ENCODE results near the gene RHEX. TPM values are rescaled to one million over a fixed set of nuclear protein-coding genes. Genes with fewer than 3 reads are reported as not detected.

The RHEX gene
- polyA plus RNA-seq, 1 of the 3 experiments (the other 2 are of a cell fraction), result not detected

DNA sequence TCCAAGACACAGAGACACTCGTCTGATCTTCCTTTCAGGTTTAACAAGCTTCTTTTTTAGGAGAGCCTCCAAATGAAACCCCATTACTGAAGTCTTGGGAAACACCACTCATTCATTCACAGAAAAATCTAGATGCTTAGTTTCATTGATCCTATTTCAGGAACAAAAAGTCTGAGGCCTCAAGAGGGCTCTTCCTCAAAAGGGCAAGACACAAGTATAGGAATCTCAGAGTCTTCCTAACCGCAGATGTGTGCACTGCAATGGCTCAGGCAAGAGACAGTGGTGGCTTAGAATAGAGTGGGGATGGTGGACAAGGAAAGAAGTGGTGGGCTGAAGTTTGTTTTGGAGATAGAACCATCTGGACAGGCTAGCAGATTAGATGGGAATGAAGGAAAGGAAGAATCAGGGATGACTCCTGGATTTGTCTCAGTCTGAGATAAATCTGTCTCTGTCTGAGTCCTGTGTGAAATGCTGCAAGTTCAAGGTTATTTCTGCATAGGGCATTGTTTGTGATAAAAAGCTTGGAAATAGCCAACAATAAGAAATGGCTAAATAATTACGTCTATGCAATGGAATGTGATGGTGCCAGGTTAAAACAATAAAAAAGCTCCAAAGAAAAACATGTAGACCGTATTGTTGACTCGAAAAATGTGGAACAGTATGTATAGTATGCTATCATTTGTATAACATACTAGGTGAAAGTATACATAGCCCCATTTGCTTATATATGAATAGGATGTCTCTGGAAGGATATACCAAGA lies 20.4 kb upstream of the RHEX start:
- Histone ChIP-seq H3K79me2 (ENCODE audit: insufficient read depth) (no peaks in the 10 kb centered on the region), H4K20me1 (ENCODE audit: insufficient read depth) (no peaks in the 10 kb centered on the region), H3K4me3 (ENCODE audit: low read depth in 2 of 2, low read length in 1 of 2) (no peak overlapping the region), H3K4me2 (no peak overlapping the region), H2AFZ (ENCODE audit: low read depth) (no peak overlapping the region), H3K9ac (no peak overlapping the region), H3K9me3 (no peaks in the 10 kb centered on the region), H3K9me2 (no peaks in the 10 kb centered on the region), H3K27me3 (ENCODE audit: insufficient read depth) (peaks cover 28% of the 10 kb centered on the region; the same call in 1 of the 2 replicates), H3K4me1 (ENCODE audit: control insufficient read depth in 1 of 2, insufficient read depth in 2 of 2, low read depth in 1 of 2, low read length in 1 of 2) (peaks cover 0 to 2% of the 10 kb centered on the region in 2 experiments; a peak in 1 of 4 replicates), H3K27ac (ENCODE audit: low read depth in 2 of 2, low read length in 1 of 2) (no peak overlapping the region), H3F3A (replicated peaks; ENCODE audit: insufficient read depth) (no peaks in the 10 kb centered on the region), H3K36me3 (replicated peaks in 1 of 2; ENCODE audit: control insufficient read depth in 1 of 2, insufficient read depth in 2 of 2, low read length in 1 of 2) (no peaks in the 10 kb centered on the region)
- DNase-seq, result no peak
- ChIA-PET POLR2A (no interaction called here), CTCF (interaction anchor here (1.0 to 8.3 kb wide), 8 partner anchors 19 to 241 kb away, joined by 3 to 248 read pairs (median 11); no protein-coding TSS in a partner anchor)
- 42% methylated on average over 5 of the region's 5 CpGs for WGBS (ENCODE audit: low lambda C conversion rate)
- TF ChIP-seq MEF2A (IDR thresholded peaks at IDR 0.05; ENCODE audit: borderline replicate concordance, low read depth) (no peak), GABPA (IDR thresholded peaks at IDR 0.05; ENCODE audit: low read depth) (no peak)
- TF ChIP-seq, protein P1, sequence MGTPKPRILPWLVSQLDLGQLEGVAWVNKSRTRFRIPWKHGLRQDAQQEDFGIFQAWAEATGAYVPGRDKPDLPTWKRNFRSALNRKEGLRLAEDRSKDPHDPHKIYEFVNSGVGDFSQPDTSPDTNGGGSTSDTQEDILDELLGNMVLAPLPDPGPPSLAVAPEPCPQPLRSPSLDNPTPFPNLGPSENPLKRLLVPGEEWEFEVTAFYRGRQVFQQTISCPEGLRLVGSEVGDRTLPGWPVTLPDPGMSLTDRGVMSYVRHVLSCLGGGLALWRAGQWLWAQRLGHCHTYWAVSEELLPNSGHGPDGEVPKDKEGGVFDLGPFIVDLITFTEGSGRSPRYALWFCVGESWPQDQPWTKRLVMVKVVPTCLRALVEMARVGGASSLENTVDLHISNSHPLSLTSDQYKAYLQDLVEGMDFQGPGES (IDR thresholded peaks at IDR 0.05; ENCODE audit: low read depth, low read length), result no peak
- TF ChIP-seq, protein P2, sequence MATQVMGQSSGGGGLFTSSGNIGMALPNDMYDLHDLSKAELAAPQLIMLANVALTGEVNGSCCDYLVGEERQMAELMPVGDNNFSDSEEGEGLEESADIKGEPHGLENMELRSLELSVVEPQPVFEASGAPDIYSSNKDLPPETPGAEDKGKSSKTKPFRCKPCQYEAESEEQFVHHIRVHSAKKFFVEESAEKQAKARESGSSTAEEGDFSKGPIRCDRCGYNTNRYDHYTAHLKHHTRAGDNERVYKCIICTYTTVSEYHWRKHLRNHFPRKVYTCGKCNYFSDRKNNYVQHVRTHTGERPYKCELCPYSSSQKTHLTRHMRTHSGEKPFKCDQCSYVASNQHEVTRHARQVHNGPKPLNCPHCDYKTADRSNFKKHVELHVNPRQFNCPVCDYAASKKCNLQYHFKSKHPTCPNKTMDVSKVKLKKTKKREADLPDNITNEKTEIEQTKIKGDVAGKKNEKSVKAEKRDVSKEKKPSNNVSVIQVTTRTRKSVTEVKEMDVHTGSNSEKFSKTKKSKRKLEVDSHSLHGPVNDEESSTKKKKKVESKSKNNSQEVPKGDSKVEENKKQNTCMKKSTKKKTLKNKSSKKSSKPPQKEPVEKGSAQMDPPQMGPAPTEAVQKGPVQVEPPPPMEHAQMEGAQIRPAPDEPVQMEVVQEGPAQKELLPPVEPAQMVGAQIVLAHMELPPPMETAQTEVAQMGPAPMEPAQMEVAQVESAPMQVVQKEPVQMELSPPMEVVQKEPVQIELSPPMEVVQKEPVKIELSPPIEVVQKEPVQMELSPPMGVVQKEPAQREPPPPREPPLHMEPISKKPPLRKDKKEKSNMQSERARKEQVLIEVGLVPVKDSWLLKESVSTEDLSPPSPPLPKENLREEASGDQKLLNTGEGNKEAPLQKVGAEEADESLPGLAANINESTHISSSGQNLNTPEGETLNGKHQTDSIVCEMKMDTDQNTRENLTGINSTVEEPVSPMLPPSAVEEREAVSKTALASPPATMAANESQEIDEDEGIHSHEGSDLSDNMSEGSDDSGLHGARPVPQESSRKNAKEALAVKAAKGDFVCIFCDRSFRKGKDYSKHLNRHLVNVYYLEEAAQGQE (IDR thresholded peaks at IDR 0.05; ENCODE audit: low read depth, low read length), result no peak
- TF ChIP-seq, protein P3, sequence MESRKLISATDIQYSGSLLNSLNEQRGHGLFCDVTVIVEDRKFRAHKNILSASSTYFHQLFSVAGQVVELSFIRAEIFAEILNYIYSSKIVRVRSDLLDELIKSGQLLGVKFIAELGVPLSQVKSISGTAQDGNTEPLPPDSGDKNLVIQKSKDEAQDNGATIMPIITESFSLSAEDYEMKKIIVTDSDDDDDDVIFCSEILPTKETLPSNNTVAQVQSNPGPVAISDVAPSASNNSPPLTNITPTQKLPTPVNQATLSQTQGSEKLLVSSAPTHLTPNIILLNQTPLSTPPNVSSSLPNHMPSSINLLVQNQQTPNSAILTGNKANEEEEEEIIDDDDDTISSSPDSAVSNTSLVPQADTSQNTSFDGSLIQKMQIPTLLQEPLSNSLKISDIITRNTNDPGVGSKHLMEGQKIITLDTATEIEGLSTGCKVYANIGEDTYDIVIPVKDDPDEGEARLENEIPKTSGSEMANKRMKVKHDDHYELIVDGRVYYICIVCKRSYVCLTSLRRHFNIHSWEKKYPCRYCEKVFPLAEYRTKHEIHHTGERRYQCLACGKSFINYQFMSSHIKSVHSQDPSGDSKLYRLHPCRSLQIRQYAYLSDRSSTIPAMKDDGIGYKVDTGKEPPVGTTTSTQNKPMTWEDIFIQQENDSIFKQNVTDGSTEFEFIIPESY (IDR thresholded peaks at IDR 0.05; ENCODE audit: borderline replicate concordance, low read depth), result no peak

DNA sequence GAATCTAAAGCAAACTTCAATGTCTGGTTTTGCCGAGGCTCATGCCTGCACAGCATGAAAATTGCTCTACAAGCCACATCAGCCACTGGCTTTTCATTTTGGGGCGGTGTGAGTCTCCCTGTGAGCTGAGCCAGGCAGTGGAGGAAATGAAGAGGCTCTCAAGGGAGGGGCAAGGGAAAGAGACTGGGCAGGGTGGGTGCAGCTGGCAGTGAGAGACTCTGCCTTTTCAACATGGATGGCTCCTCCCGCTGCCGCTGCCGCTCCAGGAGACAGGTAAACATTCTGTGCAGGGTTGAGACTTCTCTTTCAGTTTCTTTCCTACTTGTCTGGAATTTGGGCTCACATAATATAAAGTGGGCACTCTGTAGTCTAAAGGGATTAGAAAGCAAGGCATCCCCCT lies 17.9 kb upstream of the RHEX start:
- no peaks in the 10 kb centered on the region for H3K9me2 ChIP-seq
- TF ChIP-seq FOXJ3 (CRISPR knock-in tag; IDR thresholded peaks at IDR 0.05), result no peak
- no peak for TF ChIP-seq POLR2AphosphoS5 (IDR thresholded peaks at IDR 0.05; ENCODE audit: low read depth, low read length)
- TF ChIP-seq CHD2 (IDR thresholded peaks at IDR 0.05; ENCODE audit: low read length, partially characterized antibody), result no peak
- no peak for TF ChIP-seq ELF1 (IDR thresholded peaks at IDR 0.05)
- TF ChIP-seq RAD21 (IDR thresholded peaks at IDR 0.05; ENCODE audit: low read length), result no peak
- TF ChIP-seq NRF1 (IDR thresholded peaks at IDR 0.05; ENCODE audit: low read depth, low read length), result no peak
- no peak for TF ChIP-seq SMC3 (IDR thresholded peaks at IDR 0.05; ENCODE audit: low read depth, low read length)
- no peak for TF ChIP-seq FOSL2 (IDR thresholded peaks at IDR 0.05; ENCODE audit: borderline replicate concordance, low read depth)
- no peak for TF ChIP-seq RCOR1 (IDR thresholded peaks at IDR 0.05; ENCODE audit: low read length)
- TF ChIP-seq MEF2A (IDR thresholded peaks at IDR 0.05; ENCODE audit: borderline replicate concordance, low read depth), result no peak
- TF ChIP-seq FOXM1 (IDR thresholded peaks at IDR 0.05; ENCODE audit: low read depth), result no peak
- TF ChIP-seq GABPA (IDR thresholded peaks at IDR 0.05; ENCODE audit: low read depth), result no peak
- TF ChIP-seq NFIC (IDR thresholded peaks at IDR 0.05; ENCODE audit: borderline replicate concordance), result no peak
- no peak for TF ChIP-seq JUND (IDR thresholded peaks at IDR 0.05)
- no peak for TF ChIP-seq RXRA (IDR thresholded peaks at IDR 0.05; ENCODE audit: borderline replicate concordance, low read depth)
- TF ChIP-seq TCF12 (IDR thresholded peaks at IDR 0.05), result no peak
- TF ChIP-seq, protein P4, sequence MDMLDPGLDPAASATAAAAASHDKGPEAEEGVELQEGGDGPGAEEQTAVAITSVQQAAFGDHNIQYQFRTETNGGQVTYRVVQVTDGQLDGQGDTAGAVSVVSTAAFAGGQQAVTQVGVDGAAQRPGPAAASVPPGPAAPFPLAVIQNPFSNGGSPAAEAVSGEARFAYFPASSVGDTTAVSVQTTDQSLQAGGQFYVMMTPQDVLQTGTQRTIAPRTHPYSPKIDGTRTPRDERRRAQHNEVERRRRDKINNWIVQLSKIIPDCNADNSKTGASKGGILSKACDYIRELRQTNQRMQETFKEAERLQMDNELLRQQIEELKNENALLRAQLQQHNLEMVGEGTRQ (IDR thresholded peaks at IDR 0.05; ENCODE audit: borderline replicate concordance, low read depth, low read length), result no peak

More for the DNA sequence above, 17.9 kb upstream of the RHEX start:
- H3K9me3 ChIP-seq, result no peaks in the 10 kb centered on the region
- no peak overlapping the region for H3K27ac ChIP-seq (ENCODE audit: low read depth in 2 of 2, low read length in 1 of 2)
- H3K4me1 ChIP-seq (ENCODE audit: control insufficient read depth in 1 of 2, insufficient read depth in 2 of 2, low read depth in 1 of 2, low read length in 1 of 2), result peaks cover 0 to 2% of the 10 kb centered on the region in 2 experiments; a peak in 1 of 4 replicates
- no peak overlapping the region for H3K9ac ChIP-seq
- DNase-seq, result no peak
- H2AFZ ChIP-seq (ENCODE audit: low read depth), result no peak overlapping the region
- no peak overlapping the region for H3K4me2 ChIP-seq
- no peaks in the 10 kb centered on the region for H3K79me2 ChIP-seq (ENCODE audit: insufficient read depth)
- 78% methylated on average over 5 of the region's 5 CpGs for WGBS (ENCODE audit: low lambda C conversion rate)
- POLR2A ChIA-PET, result interaction anchor here (1.2 kb wide), 1 partner anchor 70 kb away, joined by 3 read pairs; no protein-coding TSS in a partner anchor
- no peak overlapping the region for H3K4me3 ChIP-seq (ENCODE audit: low read depth in 2 of 2, low read length in 1 of 2)
- CTCF ChIA-PET, result interaction anchor here (8.3 kb wide), 1 partner anchor 70 kb away, joined by 248 read pairs; no protein-coding TSS in a partner anchor
- H3F3A ChIP-seq (replicated peaks; ENCODE audit: insufficient read depth), result no peaks in the 10 kb centered on the region
- H3K36me3 ChIP-seq (replicated peaks in 1 of 2; ENCODE audit: control insufficient read depth in 1 of 2, insufficient read depth in 2 of 2, low read length in 1 of 2), result no peaks in the 10 kb centered on the region
- H4K20me1 ChIP-seq (ENCODE audit: insufficient read depth), result no peaks in the 10 kb centered on the region
- peaks cover 35% of the 10 kb centered on the region; the same call in 1 of the 2 replicates for H3K27me3 ChIP-seq (ENCODE audit: insufficient read depth)

All from SK-N-SH (cell line).